ENCODE data around the gene GCLM. TPM values are rescaled to one million over a fixed set of nuclear protein-coding genes. Genes with fewer than 3 reads are reported as not detected.
"Not testable (repeated sequence)": the region's sequence is repeated elsewhere in the genome, so short reads cannot be mapped to it uniquely, and the experiment has no call there.

Gene GCLM
- total and polyA plus RNA-seq, 12 donors = 1.9 to 15.5 (median 10.1) TPM

- Histone ChIP-seq H3K4me1 (peaks cover 0 to 30% (median 27%) of the 10 kb centered on the region in 9 donors), H3K27ac (no peak overlapping the region), H3K36me3 (peaks cover 0 to 88% (median 65%) of the 10 kb centered on the region in 9 donors), H3K4me3 (no peak overlapping the region), H3K9me3 (no peaks in the 10 kb centered on the region), H3K27me3 (no peaks in the 10 kb centered on the region)
- 69 to 75% methylated on average over 3 of the region's 3 CpGs for WGBS, 2 donors
- TF ChIP-seq, protein P1, sequence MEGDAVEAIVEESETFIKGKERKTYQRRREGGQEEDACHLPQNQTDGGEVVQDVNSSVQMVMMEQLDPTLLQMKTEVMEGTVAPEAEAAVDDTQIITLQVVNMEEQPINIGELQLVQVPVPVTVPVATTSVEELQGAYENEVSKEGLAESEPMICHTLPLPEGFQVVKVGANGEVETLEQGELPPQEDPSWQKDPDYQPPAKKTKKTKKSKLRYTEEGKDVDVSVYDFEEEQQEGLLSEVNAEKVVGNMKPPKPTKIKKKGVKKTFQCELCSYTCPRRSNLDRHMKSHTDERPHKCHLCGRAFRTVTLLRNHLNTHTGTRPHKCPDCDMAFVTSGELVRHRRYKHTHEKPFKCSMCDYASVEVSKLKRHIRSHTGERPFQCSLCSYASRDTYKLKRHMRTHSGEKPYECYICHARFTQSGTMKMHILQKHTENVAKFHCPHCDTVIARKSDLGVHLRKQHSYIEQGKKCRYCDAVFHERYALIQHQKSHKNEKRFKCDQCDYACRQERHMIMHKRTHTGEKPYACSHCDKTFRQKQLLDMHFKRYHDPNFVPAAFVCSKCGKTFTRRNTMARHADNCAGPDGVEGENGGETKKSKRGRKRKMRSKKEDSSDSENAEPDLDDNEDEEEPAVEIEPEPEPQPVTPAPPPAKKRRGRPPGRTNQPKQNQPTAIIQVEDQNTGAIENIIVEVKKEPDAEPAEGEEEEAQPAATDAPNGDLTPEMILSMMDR (IDR thresholded peaks at IDR 0.05) = peak in 7 of 9 donors; percentile 38 to 56 (median 50)
- intact Hi-C loops (cut with DNase I) = loop anchor here in 1 of 10 donors (10.0 kb wide), 1 partner anchor 1039 kb away; the partner anchor contains the start of gene RPL5
- DNase-seq (no peak), ATAC-seq (no peak)
Observed at GRCh38 chr1:93874025-93874651, 35.1 kb downstream of the GCLM start.

DNA sequence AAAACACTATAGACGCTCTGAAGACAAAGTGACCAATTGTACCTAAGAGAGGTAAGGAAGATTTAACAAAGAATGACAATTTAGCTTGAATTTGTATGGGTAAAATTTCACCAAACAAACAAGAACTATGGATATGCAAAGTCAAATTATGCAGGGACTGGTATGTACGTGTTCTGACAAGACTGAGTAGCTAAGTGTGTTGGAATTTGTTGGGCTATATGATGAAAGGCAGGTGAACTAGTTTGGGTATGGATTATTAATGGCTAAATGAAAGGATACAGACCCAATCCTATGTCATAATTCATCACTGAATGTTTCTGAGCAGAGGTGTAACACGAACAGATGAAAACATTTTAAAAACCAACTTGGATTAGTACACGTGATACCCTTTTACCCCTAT is 37.9 kb downstream of the GCLM start:
- 79 to 80% methylated on average over 4 of the region's 4 CpGs for WGBS, 2 donors
- Histone ChIP-seq H3K9me3 (no peaks in the 10 kb centered on the region), H3K36me3 (peaks cover 0 to 92% (median 64%) of the 10 kb centered on the region in 9 donors), H3K4me1 (peaks cover 0 to 9% (median 6%) of the 10 kb centered on the region in 9 donors), H3K4me3 (no peak overlapping the region), H3K27ac (no peak overlapping the region), H3K27me3 (no peaks in the 10 kb centered on the region)
- DNase-seq (no peak), ATAC-seq (no peak)
- intact Hi-C loops (cut with DNase I) = loop anchor here in 1 of 10 donors (10.0 kb wide), 1 partner anchor 1037 kb away; the partner anchor contains the start of gene RPL5
- TF ChIP-seq, protein P1 (IDR thresholded peaks at IDR 0.05) = no peak

- Histone ChIP-seq H3K27me3 (no peaks in the 10 kb centered on the region), H3K9me3 (no peaks in the 10 kb centered on the region), H3K36me3 (peaks cover 0 to 75% (median 51%) of the 10 kb centered on the region in 9 donors), H3K27ac (no peak overlapping the region), H3K4me1 (no peaks in the 10 kb centered on the region), H3K4me3 (no peak overlapping the region)
- ATAC-seq (no peak), DNase-seq (no peak)
- intact Hi-C loops (cut with DNase I) = loop anchor here in 1 of 10 donors (10.0 kb wide), 1 partner anchor 1035 kb away; the partner anchor contains the start of gene RPL5
- WGBS, 2 donors = 94 to 95% methylated on average over 5 of the region's 5 CpGs
- TF ChIP-seq, protein P1 (IDR thresholded peaks at IDR 0.05) = no peak
Observed at GRCh38 chr1:93869653-93870052, 39.6 kb downstream of the GCLM start.

DNA sequence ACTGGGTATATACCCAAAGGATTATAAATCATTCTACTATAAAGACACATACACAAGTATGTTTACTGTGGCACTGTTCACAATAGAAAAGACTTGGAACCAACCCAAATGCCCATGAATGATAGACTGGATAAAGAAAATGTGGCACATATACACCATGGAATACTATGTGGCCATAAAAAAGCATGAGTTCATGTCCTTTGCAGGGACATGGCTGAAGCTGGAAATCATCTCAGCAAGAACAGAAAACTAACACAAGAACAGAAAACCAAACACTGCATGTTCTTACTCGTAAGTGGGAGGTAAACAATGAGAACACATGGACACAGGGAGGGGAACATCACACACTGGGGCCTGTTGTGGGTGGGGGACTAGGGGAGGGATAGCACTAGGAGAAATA is 40.7 kb downstream of the GCLM start:
- H3K27me3 ChIP-seq; H3K27ac ChIP-seq; H3K9me3 ChIP-seq; ATAC-seq; intact Hi-C loops (cut with DNase I); DNase-seq; H3K4me3 ChIP-seq; H3K4me1 ChIP-seq: not testable (repeated sequence)
- 98 to 100% methylated on average over 1 of the region's 1 CpG for WGBS, 2 donors
- peaks cover 0 to 63% (median 41%) of the 10 kb centered on the region in 9 donors for H3K36me3 ChIP-seq

DNA sequence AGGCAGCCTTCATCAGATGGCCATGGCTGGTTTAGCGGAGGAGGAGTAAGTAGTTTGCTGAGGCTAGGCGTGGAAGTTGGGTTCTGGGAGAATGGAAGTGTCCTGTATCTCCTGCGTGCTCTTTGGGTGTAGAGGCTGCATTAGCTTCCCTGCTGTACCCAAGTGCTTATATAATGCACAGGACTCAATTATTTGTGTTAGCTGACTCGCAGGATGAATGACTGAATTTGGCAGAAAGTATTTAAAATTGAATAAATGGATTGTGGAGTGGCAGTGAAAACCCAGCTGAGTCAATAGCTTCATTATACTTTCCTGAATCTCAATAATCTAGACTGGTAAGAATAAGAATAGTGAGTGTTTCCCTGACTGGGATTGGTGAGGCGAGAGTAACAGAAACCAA is 44.0 kb downstream of the GCLM start:
- WGBS, 2 donors = 91 to 96% methylated on average over 5 of the region's 5 CpGs
- H3K4me3 ChIP-seq = no peak overlapping the region
- no peak for DNase-seq
- H3K9me3 ChIP-seq = no peaks in the 10 kb centered on the region
- H3K27ac ChIP-seq = no peak overlapping the region
- intact Hi-C loops (cut with DNase I) = no loop called here
- H3K4me1 ChIP-seq = no peaks in the 10 kb centered on the region
- peaks cover 0 to 31% (median 18%) of the 10 kb centered on the region in 9 donors for H3K36me3 ChIP-seq
- TF ChIP-seq, protein P1 (IDR thresholded peaks at IDR 0.05) = no peak
- no peaks in the 10 kb centered on the region for H3K27me3 ChIP-seq
- no peak for ATAC-seq

Data from heart right ventricle (tissue), 16 donors.